Calu3 (cell line): ENCODE measurements around the gene HDAC4. TPM values are rescaled to one million over a fixed set of nuclear protein-coding genes. Genes with fewer than 3 reads are reported as not detected.
"Not testable (repeated sequence)": the region's sequence is repeated elsewhere in the genome, so short reads cannot be mapped to it uniquely, and the experiment has no call there.

ENCODE experiments used
- BruUV-seq: library from RNA; stranded (reverse); fragments of 400-500 nt; replicated peaks from 2 replicates; lab custom pipeline; 2021; lab: Mats Ljungman, UMichigan
- CTCF ChIA-PET: fragments of 300-600 bp; sonication (Branson Sonifier 250); formaldehyde crosslinking; loops from one replicate; lab custom pipeline; 2022; ENCODE audit warnings: antibody characterized with exemption; lab: Charles Lee
- DNase-seq: peaks from one replicate; pipeline ENCODE4 v3.0.0; 2022
- H3K27ac Mint-ChIP-seq: one replicate; pipeline ENCODE4 v1.8.0; 2022; ENCODE audit warnings: mixed read lengths; ENCODE audit not compliant: unreplicated experiment
- H3K27me3 Mint-ChIP-seq: one replicate; pipeline ENCODE4 v1.8.0; 2022; ENCODE audit warnings: mixed read lengths; ENCODE audit not compliant: unreplicated experiment
- H3K36me3 Mint-ChIP-seq: one replicate; pipeline ENCODE4 v1.8.0; 2022; ENCODE audit warnings: mild to moderate bottlenecking, moderate library complexity, mixed read lengths; ENCODE audit not compliant: insufficient read depth, unreplicated experiment
- H3K4me1 Mint-ChIP-seq: one replicate; pipeline ENCODE4 v1.8.0; 2022; ENCODE audit warnings: mild to moderate bottlenecking, low read depth, mixed read lengths; ENCODE audit not compliant: unreplicated experiment
- H3K4me3 Mint-ChIP-seq: one replicate; pipeline ENCODE4 v1.8.0; 2022; ENCODE audit warnings: mild to moderate bottlenecking, low read depth, moderate library complexity, mixed read lengths; ENCODE audit not compliant: unreplicated experiment
- H3K9me3 Mint-ChIP-seq: one replicate; pipeline ENCODE4 v1.8.0; 2022; ENCODE audit warnings: low read depth, mixed read lengths; ENCODE audit not compliant: unreplicated experiment
- CTCF ChIP-seq: fragments of 200-600 bp; IDR thresholded peaks from one replicate; pipeline ENCODE4 v1.8.0; 2022; ENCODE audit warnings: antibody characterized with exemption; ENCODE audit not compliant: unreplicated experiment
- intact Hi-C: fragments of 100-400 bp; cut with micrococcal nuclease; formaldehyde crosslinking; loops from one replicate; pipeline ENCODE4 v1.10.0; 2022; ENCODE audit not compliant: unreplicated experiment
- total RNA-seq: library from RNA; stranded (reverse); gene quantifications from 2 replicates; pipeline ENCODE4 v1.2.3, GENCODE V29; 2022

The HDAC4 gene
- total RNA-seq, 1 experiment from 2014 or later, result 39.6 TPM

- no peaks in the 10 kb centered on the region for H3K9me3 Mint-ChIP-seq
- no TSS peak for BruUV-seq
- TF ChIP-seq CTCF, result no peak
- H3K36me3 Mint-ChIP-seq, result peaks cover 4% of the 10 kb centered on the region
- H3K4me1 Mint-ChIP-seq, result peaks cover 8% of the 10 kb centered on the region
- DNase-seq, result no peak
- CTCF ChIA-PET, result no interaction called here
- H3K27me3 Mint-ChIP-seq, result no peaks in the 10 kb centered on the region
- no peak overlapping the region for H3K4me3 Mint-ChIP-seq
- intact Hi-C loops, result no loop called here
- H3K27ac Mint-ChIP-seq, result no peak overlapping the region
Measured at GRCh38 chr2:239073270-239073669, 327.6 kb downstream of the HDAC4 start.

- no peak for TF ChIP-seq CTCF
- intact Hi-C loops, result no loop called here
- BruUV-seq, result no TSS peak
- Mint-ChIP-seq H3K4me1 (peaks cover 8% of the 10 kb centered on the region), H3K9me3 (no peaks in the 10 kb centered on the region), H3K36me3 (peaks cover 4% of the 10 kb centered on the region), H3K4me3 (no peak overlapping the region), H3K27me3 (no peaks in the 10 kb centered on the region), H3K27ac (no peak overlapping the region)
- CTCF ChIA-PET, result no interaction called here
- DNase-seq, result no peak
Measured at GRCh38 chr2:239072786-239073185, 328.0 kb downstream of the HDAC4 start.

- Mint-ChIP-seq H3K4me1 (peaks cover 8% of the 10 kb centered on the region), H3K27ac (no peak overlapping the region), H3K9me3 (no peaks in the 10 kb centered on the region), H3K27me3 (no peaks in the 10 kb centered on the region), H3K36me3 (peaks cover 4% of the 10 kb centered on the region), H3K4me3 (no peak overlapping the region)
- no peak for TF ChIP-seq CTCF
- DNase-seq, result no peak
- intact Hi-C loops, result no loop called here
- BruUV-seq, result no TSS peak
- CTCF ChIA-PET, result no interaction called here
Measured at GRCh38 chr2:239070466-239070865, 330.4 kb downstream of the HDAC4 start.

GRCh38 chr2:239069362-239070333 is 331.2 kb downstream of the HDAC4 start:
- BruUV-seq, H3K4me1 Mint-ChIP-seq, CTCF ChIA-PET, H3K9me3 Mint-ChIP-seq, intact Hi-C loops, H3K4me3 Mint-ChIP-seq, H3K27me3 Mint-ChIP-seq, H3K36me3 Mint-ChIP-seq: not testable (repeated sequence)
- peak; percentile 12 for DNase-seq
- peak overlapping the region; percentile 5 for H3K27ac Mint-ChIP-seq

- Mint-ChIP-seq H3K9me3 (no peaks in the 10 kb centered on the region), H3K4me1 (peaks cover 8% of the 10 kb centered on the region), H3K36me3 (peaks cover 9% of the 10 kb centered on the region), H3K27ac (no peak overlapping the region), H3K27me3 (no peaks in the 10 kb centered on the region), H3K4me3 (no peak overlapping the region)
- CTCF ChIA-PET, result no interaction called here
- TF ChIP-seq CTCF, result no peak
- intact Hi-C loops, result no loop called here
- DNase-seq, result no peak
- BruUV-seq, result no TSS peak
Measured at GRCh38 chr2:239068411-239068810, 332.4 kb downstream of the HDAC4 start.
